ENCODE data around the gene TSGA10IP. TPM values are rescaled to one million over a fixed set of nuclear protein-coding genes. Genes with fewer than 3 reads are reported as not detected.

Gene TSGA10IP
- total RNA-seq, 4 donors from 2014 or later, result not detected

DNA sequence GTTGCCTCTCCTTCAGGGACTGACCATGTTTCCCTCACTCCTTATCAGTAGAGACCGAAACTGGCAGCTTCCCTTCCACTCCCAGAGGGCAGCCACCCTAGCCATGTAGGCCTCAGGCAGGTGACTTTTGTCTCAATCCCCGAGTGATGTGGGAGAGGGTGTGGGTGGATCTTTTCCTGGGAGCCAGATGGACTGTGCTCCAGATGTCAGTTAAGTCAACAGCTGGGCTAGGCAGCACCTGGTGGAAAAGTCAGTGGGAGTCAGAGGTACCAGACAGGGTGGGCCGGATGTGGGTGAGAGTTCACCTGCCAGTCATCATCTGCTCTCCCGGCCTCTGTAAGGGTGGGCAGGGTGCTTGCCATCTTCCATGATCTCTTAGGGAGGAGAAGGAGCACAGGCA lies 58.9 kb downstream of the TSGA10IP start:
- 81 to 82% methylated on average over 4 of the region's 4 CpGs for WGBS, 2 donors
- no peak for DNase-seq (ENCODE audit: low spot score in 2 of 2)
- no peak for TF ChIP-seq POLR2A (IDR thresholded peaks at IDR 0.05)
- TF ChIP-seq, protein P1, sequence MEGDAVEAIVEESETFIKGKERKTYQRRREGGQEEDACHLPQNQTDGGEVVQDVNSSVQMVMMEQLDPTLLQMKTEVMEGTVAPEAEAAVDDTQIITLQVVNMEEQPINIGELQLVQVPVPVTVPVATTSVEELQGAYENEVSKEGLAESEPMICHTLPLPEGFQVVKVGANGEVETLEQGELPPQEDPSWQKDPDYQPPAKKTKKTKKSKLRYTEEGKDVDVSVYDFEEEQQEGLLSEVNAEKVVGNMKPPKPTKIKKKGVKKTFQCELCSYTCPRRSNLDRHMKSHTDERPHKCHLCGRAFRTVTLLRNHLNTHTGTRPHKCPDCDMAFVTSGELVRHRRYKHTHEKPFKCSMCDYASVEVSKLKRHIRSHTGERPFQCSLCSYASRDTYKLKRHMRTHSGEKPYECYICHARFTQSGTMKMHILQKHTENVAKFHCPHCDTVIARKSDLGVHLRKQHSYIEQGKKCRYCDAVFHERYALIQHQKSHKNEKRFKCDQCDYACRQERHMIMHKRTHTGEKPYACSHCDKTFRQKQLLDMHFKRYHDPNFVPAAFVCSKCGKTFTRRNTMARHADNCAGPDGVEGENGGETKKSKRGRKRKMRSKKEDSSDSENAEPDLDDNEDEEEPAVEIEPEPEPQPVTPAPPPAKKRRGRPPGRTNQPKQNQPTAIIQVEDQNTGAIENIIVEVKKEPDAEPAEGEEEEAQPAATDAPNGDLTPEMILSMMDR (IDR thresholded peaks at IDR 0.05), result no peak
- H3K4me3 ChIP-seq (ENCODE audit: low read depth, poor library complexity, severe bottlenecking), result no peak overlapping the region
- intact Hi-C loops (cut with DNase I; ENCODE audit: low total_unique reads), result no loop called here

DNA sequence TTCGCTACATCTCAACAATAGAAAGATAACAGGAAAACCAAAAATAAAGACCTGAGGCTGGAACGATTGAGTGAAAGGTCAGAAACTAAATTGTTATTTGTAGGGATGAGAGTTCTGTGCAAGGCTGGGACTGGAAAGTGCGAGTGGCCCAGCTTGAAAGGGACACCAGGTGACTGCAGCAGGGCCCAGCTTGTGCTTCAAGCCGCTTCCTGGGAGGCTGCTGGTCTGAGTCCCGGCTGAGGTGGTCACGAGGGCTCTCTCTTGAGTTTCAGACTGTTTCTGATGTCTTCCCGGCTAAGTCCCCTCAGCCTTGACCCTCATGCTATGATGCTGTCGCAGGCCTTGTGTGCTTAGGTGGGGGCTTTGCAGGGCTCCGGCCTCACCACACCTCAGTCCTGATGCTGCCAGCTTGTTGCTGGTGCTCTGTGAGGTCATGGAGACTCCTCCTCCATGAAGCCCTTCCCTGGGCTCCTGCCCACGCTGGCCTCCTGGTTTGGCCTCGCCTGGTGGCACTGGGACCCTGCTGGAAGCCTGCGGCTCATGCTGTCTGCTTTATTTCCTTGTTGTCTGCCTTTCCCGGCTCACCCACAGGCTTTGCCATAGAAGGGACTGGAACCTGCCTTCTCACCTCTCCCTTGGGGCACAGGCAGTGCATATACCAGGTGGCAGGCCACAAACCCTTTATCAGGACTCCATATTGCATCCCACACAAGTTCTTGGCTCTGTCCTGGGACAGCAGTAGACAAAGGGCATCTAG lies 61.0 kb downstream of the TSGA10IP start:
- WGBS, 2 donors, result 83 to 92% methylated on average over 13 of the region's 13 CpGs
- no peak for DNase-seq (ENCODE audit: low spot score in 2 of 2)

DNA sequence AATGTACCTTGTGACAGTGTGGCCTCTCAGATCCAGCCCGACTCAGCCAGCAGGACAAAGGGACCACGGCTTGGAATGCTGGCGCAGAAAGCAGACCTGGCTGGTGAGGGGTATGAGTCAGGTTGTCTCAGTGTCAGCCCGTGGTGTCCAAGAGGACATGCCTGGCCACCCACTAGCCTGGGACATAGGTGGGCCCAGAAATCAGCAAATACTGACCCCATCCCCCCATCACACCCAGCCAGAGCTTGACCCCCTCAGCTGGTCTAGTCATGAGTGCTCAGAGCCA lies 61.6 kb downstream of the TSGA10IP start:
- intact Hi-C loops (cut with DNase I; ENCODE audit: low total_unique reads), result no loop called here
- H3K4me3 ChIP-seq (ENCODE audit: low read depth, poor library complexity, severe bottlenecking), result no peak overlapping the region
- WGBS, 2 donors, result 60 to 74% methylated on average over 4 of the region's 4 CpGs
- TF ChIP-seq, protein P1 (IDR thresholded peaks at IDR 0.05), result no peak
- no peak for TF ChIP-seq POLR2A (IDR thresholded peaks at IDR 0.05)
- no peak for DNase-seq (ENCODE audit: low spot score in 2 of 2)

More for the DNA sequence above, 61.0 kb downstream of the TSGA10IP start:
- TF ChIP-seq POLR2A (IDR thresholded peaks at IDR 0.05), result no peak
- TF ChIP-seq, protein P1 (IDR thresholded peaks at IDR 0.05), result no peak
- no peak overlapping the region for H3K4me3 ChIP-seq (ENCODE audit: low read depth, poor library complexity, severe bottlenecking)
- intact Hi-C loops (cut with DNase I; ENCODE audit: low total_unique reads), result no loop called here

DNA sequence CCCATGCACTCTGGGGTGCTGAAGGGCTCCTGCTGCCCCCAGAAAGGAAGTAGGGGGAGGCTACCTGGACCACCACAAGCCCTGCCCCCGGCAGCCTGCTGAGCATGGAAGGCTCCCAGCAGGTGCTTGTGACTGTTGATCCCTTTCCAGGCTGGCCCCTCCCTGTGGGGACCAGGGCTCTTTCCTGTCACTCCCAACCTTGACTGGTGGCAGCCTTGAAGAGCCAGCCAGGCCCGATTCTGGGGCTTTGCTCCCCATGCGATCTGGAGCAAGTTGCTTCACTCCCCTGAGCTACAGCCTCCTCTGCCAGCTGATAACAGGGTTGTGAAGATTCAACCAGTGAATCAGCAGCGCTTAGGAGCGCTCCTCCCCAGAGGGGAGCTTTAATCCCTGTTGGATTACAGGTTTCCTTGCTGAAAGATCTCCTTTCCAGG lies 61.9 kb downstream of the TSGA10IP start:
- TF ChIP-seq, protein P1 (IDR thresholded peaks at IDR 0.05), result no peak
- TF ChIP-seq POLR2A (IDR thresholded peaks at IDR 0.05), result no peak
- no peak overlapping the region for H3K4me3 ChIP-seq (ENCODE audit: low read depth, poor library complexity, severe bottlenecking)
- intact Hi-C loops (cut with DNase I; ENCODE audit: low total_unique reads), result no loop called here
- 69 to 70% methylated on average over 5 of the region's 5 CpGs for WGBS, 2 donors
- DNase-seq (ENCODE audit: low spot score in 2 of 2), result no peak

DNA sequence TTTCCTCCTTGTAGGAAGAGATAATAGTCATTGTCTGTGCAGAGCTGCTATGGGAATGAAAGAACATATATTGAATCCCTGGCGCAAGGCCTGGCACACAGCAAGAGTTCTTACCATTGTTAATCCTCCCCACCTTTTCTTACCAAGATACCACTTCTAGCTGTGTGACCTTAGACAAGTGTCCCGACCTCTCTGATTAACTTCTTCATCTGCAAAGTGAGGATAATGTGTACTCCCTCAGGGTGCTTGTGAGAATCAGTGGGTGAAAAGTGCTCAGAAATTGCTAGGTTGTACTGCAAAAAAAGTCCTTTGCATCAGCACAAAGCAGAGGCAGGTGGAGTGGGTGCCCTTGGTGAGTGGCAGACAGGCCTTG lies 62.8 kb downstream of the TSGA10IP start:
- WGBS, 2 donors, result 81 to 82% methylated on average over 2 of the region's 2 CpGs
- no peak overlapping the region for H3K4me3 ChIP-seq (ENCODE audit: low read depth, poor library complexity, severe bottlenecking)
- TF ChIP-seq POLR2A (IDR thresholded peaks at IDR 0.05), result no peak
- TF ChIP-seq, protein P1 (IDR thresholded peaks at IDR 0.05), result no peak
- intact Hi-C loops (cut with DNase I; ENCODE audit: low total_unique reads), result no loop called here
- DNase-seq (ENCODE audit: low spot score in 2 of 2), result no peak
